OCI-LY3 (cell line): ENCODE measurements around the gene PLPP3.

Experiments
- CTCF ChIP-seq: fragments of 200-600, 300-600 bp; sonication (generic); IDR thresholded peaks from 2 replicates; pipeline ENCODE4 v1.5.1; 2014; ENCODE audit warnings: antibody characterized with exemption, low read length, low read depth
- EZH2phosphoT487 ChIP-seq: fragments of 200-600 bp; shearing (Covaris generic); IDR thresholded peaks from 2 replicates; pipeline ENCODE4 v1.6.1; 2018; ENCODE audit warnings: antibody characterized with exemption, mixed run types, low read depth

- TF ChIP-seq CTCF (no peak), EZH2phosphoT487 (no peak)
Measured at GRCh38 chr1:56516539-56517252, 62.7 kb downstream of the PLPP3 start.
